Progenitor cell of endocrine pancreas (in vitro differentiated cells): ENCODE measurements around the gene ANO2. TPM values are rescaled to one million over a fixed set of nuclear protein-coding genes. Genes with fewer than 3 reads are reported as not detected.

Experiments
- DNase-seq: peaks from one replicate; pipeline ENCODE4 v3.0.0; 2021; ENCODE audit warnings: low spot score; ENCODE audit not compliant: unreplicated experiment
- H3K27ac Mint-ChIP-seq: 2 replicates; pipeline ENCODE4 v1.8.0; 2021; ENCODE audit warnings: mild to moderate bottlenecking, moderate library complexity, mixed read lengths
- H3K27me3 Mint-ChIP-seq: 2 replicates; pipeline ENCODE4 v1.8.0; 2021; ENCODE audit warnings: mixed read lengths
- H3K36me3 Mint-ChIP-seq: 2 replicates; pipeline ENCODE4 v1.8.0; 2022; ENCODE audit warnings: mixed read lengths; ENCODE audit not compliant: insufficient read depth
- H3K4me1 Mint-ChIP-seq: 2 replicates; pipeline ENCODE4 v1.8.0; 2021; ENCODE audit warnings: low read depth, mixed read lengths
- H3K4me3 Mint-ChIP-seq: 2 replicates; pipeline ENCODE4 v1.8.0; 2021; ENCODE audit warnings: low read depth, mild to moderate bottlenecking, moderate library complexity, mixed read lengths
- H3K9me3 Mint-ChIP-seq: 2 replicates; pipeline ENCODE4 v1.8.0; 2021; ENCODE audit warnings: low read depth, mixed read lengths
- total RNA-seq: library from RNA; stranded (reverse); gene quantifications from 2 replicates; pipeline ENCODE4 v1.2.1, GENCODE V29; 2021
- TF ChIP-seq, protein P1 (sequence below): fragments of 200-600 bp; sonication (generic); IDR thresholded peaks from one replicate; pipeline ENCODE4 v1.5.0; 2021; ENCODE audit warnings: antibody characterized with exemption, mild to moderate bottlenecking; ENCODE audit not compliant: unreplicated experiment

ANO2 gene
- total RNA-seq, 1 donor from 2014 or later = 2.8 TPM

DNA sequence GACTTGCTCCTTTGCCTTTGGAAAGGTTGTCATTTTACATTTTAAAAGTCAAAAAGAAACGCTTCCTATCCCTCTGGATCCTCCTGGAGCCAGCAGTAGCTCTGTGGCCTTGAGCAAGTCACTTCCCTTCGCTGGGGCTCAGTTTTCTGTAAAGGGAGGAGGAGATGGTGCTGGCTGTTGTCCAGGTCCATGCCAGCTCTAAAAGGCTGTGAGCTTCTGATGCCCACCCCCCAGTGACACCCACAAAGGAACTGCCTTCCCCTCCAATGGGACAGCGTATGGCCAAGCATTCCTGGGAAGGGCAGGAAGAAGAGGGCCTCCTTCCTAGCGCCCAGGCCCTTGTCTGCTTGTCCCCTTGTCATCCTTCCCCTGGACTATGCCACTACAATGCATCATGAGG, 431.7 kb downstream of the ANO2 start:
- Mint-ChIP-seq H3K27me3 (peaks cover 39% of the 10 kb centered on the region), H3K27ac (no peak overlapping the region), H3K4me3 (no peak overlapping the region), H3K36me3 (no peaks in the 10 kb centered on the region), H3K9me3 (no peaks in the 10 kb centered on the region), H3K4me1 (peaks cover 1% of the 10 kb centered on the region)
- peak; percentile 8 for DNase-seq
- TF ChIP-seq, protein P1, sequence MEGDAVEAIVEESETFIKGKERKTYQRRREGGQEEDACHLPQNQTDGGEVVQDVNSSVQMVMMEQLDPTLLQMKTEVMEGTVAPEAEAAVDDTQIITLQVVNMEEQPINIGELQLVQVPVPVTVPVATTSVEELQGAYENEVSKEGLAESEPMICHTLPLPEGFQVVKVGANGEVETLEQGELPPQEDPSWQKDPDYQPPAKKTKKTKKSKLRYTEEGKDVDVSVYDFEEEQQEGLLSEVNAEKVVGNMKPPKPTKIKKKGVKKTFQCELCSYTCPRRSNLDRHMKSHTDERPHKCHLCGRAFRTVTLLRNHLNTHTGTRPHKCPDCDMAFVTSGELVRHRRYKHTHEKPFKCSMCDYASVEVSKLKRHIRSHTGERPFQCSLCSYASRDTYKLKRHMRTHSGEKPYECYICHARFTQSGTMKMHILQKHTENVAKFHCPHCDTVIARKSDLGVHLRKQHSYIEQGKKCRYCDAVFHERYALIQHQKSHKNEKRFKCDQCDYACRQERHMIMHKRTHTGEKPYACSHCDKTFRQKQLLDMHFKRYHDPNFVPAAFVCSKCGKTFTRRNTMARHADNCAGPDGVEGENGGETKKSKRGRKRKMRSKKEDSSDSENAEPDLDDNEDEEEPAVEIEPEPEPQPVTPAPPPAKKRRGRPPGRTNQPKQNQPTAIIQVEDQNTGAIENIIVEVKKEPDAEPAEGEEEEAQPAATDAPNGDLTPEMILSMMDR = no peak

Other genes starting within 250 kb of the ANO2 start
- 0.10 and 0.22 TPM in 2 replicates for gene VWF, start 179.4 kb upstream of the ANO2 start, total RNA-seq